Brain microvascular endothelial cell (primary cell): ENCODE measurements around the gene FAIM2.

ENCODE experiments used
- DNase-seq: peaks from one replicate; pipeline ENCODE4 v3.0.0-alpha.2; 2020
- H3K27ac ChIP-seq: fragments of 250-450 bp; sonication (Bioruptor Pico); 2 replicates; pipeline ENCODE4 v1.5.1; 2020; ENCODE audit warnings: mild to moderate bottlenecking, moderate library complexity
- H3K27me3 ChIP-seq: fragments of 250-450 bp; sonication (Bioruptor Pico); replicated peaks from 2 replicates; pipeline ENCODE4 v1.5.1; 2020; ENCODE audit warnings: mild to moderate bottlenecking
- H3K36me3 ChIP-seq: fragments of 250-450 bp; sonication (Bioruptor Pico); replicated peaks from 2 replicates; pipeline ENCODE4 v1.5.1; 2020; ENCODE audit warnings: mild to moderate bottlenecking
- H3K4me3 ChIP-seq: 2 replicates; pipeline ENCODE4 v1.5.1; 2011; ENCODE audit warnings: low read depth, mild to moderate bottlenecking, control low read depth, low read length, moderate library complexity
- CTCF ChIP-seq: IDR thresholded peaks from 2 replicates; pipeline ENCODE4 v1.5.1; 2011; ENCODE audit warnings: low read depth, mild to moderate bottlenecking, moderate library complexity, low read length, control low read depth, inconsistent platforms; ENCODE audit errors: missing control alignments
- in situ Hi-C: cut with HindIII; loops from 2 replicates; pipeline ENCODE4 v1.10.0; 2017; ENCODE audit warnings: low sequenced_read_pairs, low pct_ligation_motif_present

The FAIM2 gene

GRCh38 chr12:49945394-49946080 is 41.8 kb upstream of the FAIM2 start:
- Histone ChIP-seq H3K4me3 (peak overlapping the region; percentile 39), H3K36me3 (no peaks in the 10 kb centered on the region), H3K27ac (no peak overlapping the region), H3K27me3 (no peaks in the 10 kb centered on the region)
- peak; percentile 99 for TF ChIP-seq CTCF
- in situ Hi-C loops: no loop called here
- DNase-seq: peak; percentile 81

GRCh38 chr12:49944718-49945117 is 41.0 kb upstream of the FAIM2 start:
- in situ Hi-C loops: no loop called here
- H3K36me3 ChIP-seq: no peaks in the 10 kb centered on the region
- no peak for DNase-seq
- no peaks in the 10 kb centered on the region for H3K27me3 ChIP-seq
- TF ChIP-seq CTCF: no peak
- no peak overlapping the region for H3K4me3 ChIP-seq
- no peak overlapping the region for H3K27ac ChIP-seq

- H3K27me3 ChIP-seq: no peaks in the 10 kb centered on the region
- H3K36me3 ChIP-seq: no peaks in the 10 kb centered on the region
- no peak overlapping the region for H3K27ac ChIP-seq
- DNase-seq: no peak
- TF ChIP-seq CTCF: no peak
- H3K4me3 ChIP-seq: no peak overlapping the region
- in situ Hi-C loops: no loop called here
These were observed 40.3 kb upstream of the FAIM2 start for GRCh38 chr12:49944046-49944445.

GRCh38 chr12:49943625-49943960 is 39.9 kb upstream of the FAIM2 start:
- H3K27ac ChIP-seq: no peak overlapping the region
- H3K27me3 ChIP-seq: no peaks in the 10 kb centered on the region
- H3K4me3 ChIP-seq: no peak overlapping the region
- in situ Hi-C loops: no loop called here
- no peaks in the 10 kb centered on the region for H3K36me3 ChIP-seq
- no peak for TF ChIP-seq CTCF
- DNase-seq: no peak

- TF ChIP-seq CTCF: no peak
- Histone ChIP-seq H3K36me3 (no peaks in the 10 kb centered on the region), H3K4me3 (no peak overlapping the region), H3K27me3 (no peaks in the 10 kb centered on the region), H3K27ac (no peak overlapping the region)
- in situ Hi-C loops: no loop called here
- DNase-seq: no peak
These were observed 39.4 kb upstream of the FAIM2 start for GRCh38 chr12:49942921-49943624.

GRCh38 chr12:49942512-49942893 is 38.8 kb upstream of the FAIM2 start:
- no peaks in the 10 kb centered on the region for H3K36me3 ChIP-seq
- no peak overlapping the region for H3K27ac ChIP-seq
- no peaks in the 10 kb centered on the region for H3K27me3 ChIP-seq
- no peak for DNase-seq
- no peak for TF ChIP-seq CTCF
- no peak overlapping the region for H3K4me3 ChIP-seq
- in situ Hi-C loops: no loop called here
